Limb (tissue), 2 donors: ENCODE data around the gene ARHGAP29.
"Not testable (repeated sequence)": the region's sequence is repeated elsewhere in the genome, so short reads cannot be mapped to it uniquely, and the experiment has no call there.

Source experiments
- DNase-seq, 2 donors: peaks; one replicate each; pipeline ENCODE4 v3.0.0-alpha.2; 2016; ENCODE audit errors: extremely low spot score in 2 of 2

Gene ARHGAP29

GRCh38 chr1:94178901-94179300 lies 58.5 kb downstream of the ARHGAP29 start:
- no peak for DNase-seq

DNA sequence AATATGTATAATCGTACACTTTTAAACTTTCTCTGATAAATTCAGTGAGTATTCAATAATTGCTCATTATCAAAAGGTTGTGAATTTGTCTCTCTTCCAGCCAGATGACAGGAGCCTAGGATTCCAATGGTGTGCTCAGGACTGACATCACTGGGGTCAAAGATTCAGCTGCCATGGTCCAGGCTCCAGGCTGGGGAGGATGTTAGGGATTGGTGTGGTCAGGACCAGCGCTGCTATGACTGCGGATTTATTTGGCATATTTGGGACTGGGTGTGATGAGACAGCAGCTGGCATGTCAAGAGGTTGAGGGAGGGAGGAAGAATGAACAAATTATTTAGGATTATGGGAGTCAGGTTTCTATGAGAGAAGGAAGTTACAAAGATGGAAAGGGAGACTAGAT lies 68.3 kb downstream of the ARHGAP29 start:
- DNase-seq = no peak

DNA sequence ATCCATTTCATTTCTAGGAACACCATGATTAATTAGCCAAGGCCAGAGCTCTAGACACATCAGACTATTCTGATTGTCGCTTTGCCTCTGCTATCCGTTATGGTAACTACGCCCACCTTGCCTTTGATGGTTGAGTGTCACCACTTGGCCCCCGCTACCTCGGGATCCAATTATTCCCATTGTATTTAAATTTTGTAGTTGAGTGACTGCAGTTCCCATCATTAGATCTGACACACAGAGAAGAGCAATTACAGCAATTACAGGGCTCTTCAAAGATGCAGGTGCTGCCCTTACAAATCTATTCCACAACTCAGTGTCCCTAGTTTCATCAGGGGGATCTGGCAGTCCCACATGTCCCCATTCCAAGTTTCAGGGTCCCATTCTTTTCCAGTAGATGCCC lies 71.5 kb downstream of the ARHGAP29 start:
- no peak for DNase-seq

- not testable (repeated sequence) for DNase-seq
Measured at GRCh38 chr1:94164885-94165284, 72.5 kb downstream of the ARHGAP29 start.

DNA sequence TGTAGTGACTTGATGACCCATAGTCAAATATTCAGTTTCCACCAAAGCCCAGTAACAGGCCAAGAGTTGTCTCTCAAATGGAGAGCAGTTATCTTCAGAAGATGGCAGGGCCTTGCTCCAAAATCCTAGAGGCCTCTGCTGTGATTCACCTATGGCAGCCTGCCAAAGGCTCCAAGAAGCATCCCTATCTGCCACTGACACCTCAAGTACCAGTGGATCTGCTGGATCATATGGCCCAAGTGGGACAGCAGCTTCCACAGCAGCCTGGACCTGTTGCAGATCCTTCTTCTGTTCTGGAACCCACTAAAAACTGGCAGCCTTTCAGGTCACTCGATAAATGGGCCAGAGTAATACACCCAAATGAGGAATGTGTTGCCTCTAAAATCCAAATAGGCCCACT lies 73.3 kb downstream of the ARHGAP29 start:
- not testable (repeated sequence) for DNase-seq

- not testable (repeated sequence) for DNase-seq
Measured at GRCh38 chr1:94163249-94163648, 74.1 kb downstream of the ARHGAP29 start.

- DNase-seq = no peak
Measured at GRCh38 chr1:94160811-94161210, 76.6 kb downstream of the ARHGAP29 start.

- DNase-seq = no peak
Measured at GRCh38 chr1:94156096-94156625, 81.2 kb downstream of the ARHGAP29 start.

GRCh38 chr1:94154989-94155388 lies 82.4 kb downstream of the ARHGAP29 start:
- DNase-seq = no peak

DNA sequence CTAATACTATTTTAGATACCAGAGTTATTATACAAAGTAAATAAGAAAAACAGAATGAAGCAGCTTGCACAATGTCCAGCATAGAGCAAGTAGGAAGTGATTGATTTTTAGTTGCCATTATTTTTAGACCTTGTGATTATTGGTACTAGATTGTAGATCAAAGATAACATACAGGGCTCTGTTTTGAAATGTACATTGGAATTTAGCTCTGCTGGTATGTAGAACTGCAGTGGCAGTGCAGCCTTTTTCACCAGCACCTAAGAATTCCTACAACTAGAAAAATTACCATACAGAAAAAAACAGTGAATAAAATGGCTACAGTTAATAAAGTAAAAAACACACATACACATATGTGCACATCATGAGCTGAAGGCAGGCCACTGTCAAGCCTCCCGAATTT lies 84.3 kb downstream of the ARHGAP29 start:
- DNase-seq = no peak

DNA sequence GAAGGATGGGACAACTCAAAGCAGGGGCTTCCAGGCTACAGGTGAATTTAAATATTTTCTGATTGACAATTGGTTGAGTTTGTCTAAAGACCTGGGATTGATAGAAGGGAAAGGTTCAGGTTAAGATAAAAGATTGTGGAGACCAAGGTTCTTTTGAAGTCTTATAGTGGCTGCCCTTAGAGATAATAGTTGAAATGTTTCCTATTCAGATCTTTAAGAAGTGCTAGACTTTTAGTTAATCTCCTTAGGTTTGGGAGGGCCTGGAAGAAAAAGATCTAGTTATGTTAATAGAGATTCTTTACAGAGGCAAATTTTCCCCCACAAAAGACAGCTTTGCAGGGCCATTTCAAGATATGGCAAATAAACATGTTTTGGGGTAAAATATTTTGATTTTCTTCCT lies 88.2 kb downstream of the ARHGAP29 start:
- DNase-seq = not testable (repeated sequence)

GRCh38 chr1:94146273-94146672 lies 91.1 kb downstream of the ARHGAP29 start:
- DNase-seq = no peak

- no peak for DNase-seq
Measured at GRCh38 chr1:94144836-94145235, 92.5 kb downstream of the ARHGAP29 start.

GRCh38 chr1:94143809-94144176 lies 93.6 kb downstream of the ARHGAP29 start:
- no peak for DNase-seq

DNA sequence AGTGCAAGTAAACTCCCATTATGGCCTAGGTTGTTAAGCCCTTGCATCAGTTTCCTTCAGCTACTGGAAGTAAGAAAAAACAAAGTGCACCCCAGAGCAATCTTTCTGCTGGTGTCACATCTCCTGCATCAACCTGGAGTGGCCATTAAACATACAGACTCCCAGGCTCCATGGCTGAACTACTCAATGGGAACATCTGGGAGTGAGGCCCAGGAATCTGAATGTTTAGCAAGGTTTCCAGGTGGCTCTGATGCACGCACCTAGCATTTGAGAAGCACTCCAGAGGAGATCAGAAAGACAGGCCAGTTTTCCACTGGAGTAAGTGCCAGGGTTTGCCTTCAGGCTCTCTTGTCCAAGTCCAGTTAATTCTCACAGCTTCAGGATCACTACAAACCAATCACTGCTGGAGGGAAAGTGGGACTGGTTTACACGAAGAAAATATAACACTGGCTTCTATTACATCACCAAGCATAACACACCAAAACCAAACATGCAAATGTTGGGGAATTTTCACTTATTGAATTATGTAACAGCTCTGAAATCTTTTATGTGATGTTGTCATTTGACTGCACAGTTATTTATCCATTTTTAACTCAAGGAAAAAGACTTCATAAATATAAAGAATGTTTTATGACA lies 94.1 kb downstream of the ARHGAP29 start:
- DNase-seq = no peak

- no peak for DNase-seq
Measured at GRCh38 chr1:94142583-94142982, 94.8 kb downstream of the ARHGAP29 start.

DNA sequence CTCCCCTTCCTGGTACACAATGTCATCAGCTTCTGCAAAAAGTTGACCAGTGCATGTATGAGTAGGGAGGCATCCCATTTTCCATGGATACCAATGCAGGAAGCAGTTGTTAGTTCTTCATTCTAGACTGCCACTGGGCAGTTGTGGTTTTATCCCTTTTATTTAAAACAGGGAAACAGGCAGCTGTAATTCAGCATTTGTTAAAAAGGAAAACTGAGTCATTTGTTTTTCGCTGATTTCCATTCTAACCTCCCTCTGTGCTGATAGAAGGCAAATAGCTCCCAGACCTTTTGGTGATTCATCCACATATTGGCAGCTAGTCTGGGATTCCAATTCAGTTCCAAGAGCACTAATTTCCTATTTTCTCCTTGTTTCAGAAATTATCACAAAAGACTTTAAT lies 95.4 kb downstream of the ARHGAP29 start:
- no peak for DNase-seq

DNA sequence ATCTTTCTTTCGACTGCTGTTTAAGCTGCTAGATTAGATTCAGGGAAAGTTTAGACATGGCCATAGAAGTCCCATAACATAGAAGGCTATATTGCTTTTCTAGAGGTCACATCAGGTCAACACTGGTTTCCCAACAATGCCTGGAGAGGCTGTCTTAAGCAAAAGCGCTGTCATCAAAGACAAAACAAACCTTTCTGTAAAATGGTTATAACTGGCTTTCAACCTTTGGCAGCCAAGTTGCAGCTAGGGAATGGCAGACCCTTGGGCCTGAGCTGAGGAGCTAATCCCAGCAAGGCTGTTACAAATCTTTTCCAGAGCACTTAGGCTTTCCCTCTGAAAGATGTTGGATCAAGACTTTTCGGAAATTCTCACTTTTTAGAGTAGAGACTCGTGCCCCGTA lies 105.3 kb downstream of the ARHGAP29 start:
- no peak for DNase-seq

DNA sequence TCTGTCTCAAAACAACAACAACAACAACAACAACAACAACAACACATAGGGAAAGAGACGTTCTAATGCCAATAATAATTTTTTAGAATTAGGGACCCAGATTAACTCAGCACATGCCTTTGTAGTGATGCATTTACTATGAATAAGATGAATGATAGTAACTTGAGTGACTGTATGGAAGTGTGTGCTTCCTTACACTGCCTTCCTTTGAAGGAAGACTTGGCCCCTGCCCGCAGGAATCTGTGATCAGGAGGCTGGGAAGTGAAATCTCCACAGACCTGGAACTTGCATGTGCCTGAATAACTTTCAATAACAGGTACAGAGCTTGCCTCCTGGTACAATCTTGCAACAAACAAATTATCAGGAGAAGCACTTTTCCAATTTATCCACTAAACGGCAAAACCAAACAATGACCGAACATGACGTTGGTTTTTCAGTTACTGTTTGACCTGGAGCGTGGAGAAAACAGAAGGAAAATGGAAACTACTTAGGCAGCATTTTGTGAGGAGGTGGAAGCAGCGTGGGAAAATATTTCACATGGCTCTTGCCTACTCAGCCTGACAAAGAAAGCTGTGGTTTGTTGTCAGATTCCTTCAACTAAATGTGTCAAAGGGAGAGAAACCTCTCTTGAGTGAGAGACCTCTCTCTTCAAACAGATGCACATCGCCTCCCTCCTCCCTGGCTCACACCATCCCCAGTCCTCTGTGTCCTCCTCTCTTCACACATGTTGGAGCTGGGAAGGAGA lies 106.4 kb downstream of the ARHGAP29 start:
- DNase-seq = no peak

DNA sequence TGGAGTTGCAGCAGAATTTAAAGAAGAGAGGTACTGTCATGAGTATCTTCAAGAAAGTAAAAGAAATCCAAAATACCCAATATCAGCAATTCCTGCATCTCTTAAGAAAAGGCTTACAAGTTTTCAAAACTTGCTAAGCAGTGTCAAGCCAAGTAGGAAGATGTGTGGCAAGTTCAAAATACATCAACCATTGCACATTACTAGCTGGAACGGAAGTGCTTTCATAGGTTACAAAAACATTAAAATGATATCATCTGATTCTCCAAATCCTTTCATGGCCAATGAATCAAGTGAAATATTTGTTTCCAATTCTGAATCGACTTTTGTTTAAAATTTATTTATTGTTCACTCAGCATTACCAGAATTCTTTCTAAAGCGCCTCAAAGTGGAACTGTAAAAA lies 110.7 kb downstream of the ARHGAP29 start:
- DNase-seq = no peak

- no peak for DNase-seq
Measured at GRCh38 chr1:94125551-94126514, 111.6 kb downstream of the ARHGAP29 start.

- no peak for DNase-seq
Measured at GRCh38 chr1:94124538-94124937, 112.8 kb downstream of the ARHGAP29 start.
